GM21381 (cell line): ENCODE results near the gene MYO1D.
"Not testable (repeated sequence)": the region's sequence is repeated elsewhere in the genome, so short reads cannot be mapped to it uniquely, and the experiment has no call there.

Experiments
- ATAC-seq: cut with Tn5 transposase; IDR thresholded peaks from one replicate; pipeline ENCODE4 v1.9.1; 2021; ENCODE audit warnings: mild to moderate bottlenecking, moderate library complexity; ENCODE audit not compliant: unreplicated experiment

MYO1D gene

GRCh38 chr17:32876417-32877163 is at the start of gene MYO1D:
Gene MYO1D (minus strand): TSS chr17:32877124. CDS start chr17:32876872, 252 bp downstream.
- peak; percentile 54 for ATAC-seq

GRCh38 chr17:32926183-32926582 is 49.3 kb upstream of the MYO1D start:
- no peak for ATAC-seq

GRCh38 chr17:32923905-32924304 is 47.0 kb upstream of the MYO1D start:
- ATAC-seq, result not testable (repeated sequence)

- ATAC-seq, result no peak
Measured at GRCh38 chr17:32921017-32921416, 44.1 kb upstream of the MYO1D start.

- no peak for ATAC-seq
Measured at GRCh38 chr17:32920293-32920692, 43.4 kb upstream of the MYO1D start.

GRCh38 chr17:32919876-32920275 is 43.0 kb upstream of the MYO1D start:
- not testable (repeated sequence) for ATAC-seq

- no peak for ATAC-seq
Measured at GRCh38 chr17:32917842-32918241, 40.9 kb upstream of the MYO1D start.

GRCh38 chr17:32917081-32917480 is 40.2 kb upstream of the MYO1D start:
- ATAC-seq, result no peak

GRCh38 chr17:32916134-32916533 is 39.2 kb upstream of the MYO1D start:
- ATAC-seq, result no peak

GRCh38 chr17:32915245-32915644 is 38.3 kb upstream of the MYO1D start:
- no peak for ATAC-seq

GRCh38 chr17:32914181-32914580 is 37.3 kb upstream of the MYO1D start:
- no peak for ATAC-seq

- no peak for ATAC-seq
Measured at GRCh38 chr17:32913593-32913992, 36.7 kb upstream of the MYO1D start.

GRCh38 chr17:32912218-32912897 is 35.4 kb upstream of the MYO1D start:
- no peak for ATAC-seq

GRCh38 chr17:32910769-32911168 is 33.8 kb upstream of the MYO1D start:
- ATAC-seq, result no peak

- no peak for ATAC-seq
Measured at GRCh38 chr17:32909787-32910369, 33.0 kb upstream of the MYO1D start.

- ATAC-seq, result no peak
Measured at GRCh38 chr17:32907583-32907982, 30.7 kb upstream of the MYO1D start.

- no peak for ATAC-seq
Measured at GRCh38 chr17:32904891-32905290, 28.0 kb upstream of the MYO1D start.

- no peak for ATAC-seq
Measured at GRCh38 chr17:32903774-32904673, 27.1 kb upstream of the MYO1D start.

- no peak for ATAC-seq
Measured at GRCh38 chr17:32901743-32902142, 24.8 kb upstream of the MYO1D start.

- no peak for ATAC-seq
Measured at GRCh38 chr17:32899236-32900013, 22.5 kb upstream of the MYO1D start.
